ENCODE data around the gene JARID2.

The JARID2 gene

DNA sequence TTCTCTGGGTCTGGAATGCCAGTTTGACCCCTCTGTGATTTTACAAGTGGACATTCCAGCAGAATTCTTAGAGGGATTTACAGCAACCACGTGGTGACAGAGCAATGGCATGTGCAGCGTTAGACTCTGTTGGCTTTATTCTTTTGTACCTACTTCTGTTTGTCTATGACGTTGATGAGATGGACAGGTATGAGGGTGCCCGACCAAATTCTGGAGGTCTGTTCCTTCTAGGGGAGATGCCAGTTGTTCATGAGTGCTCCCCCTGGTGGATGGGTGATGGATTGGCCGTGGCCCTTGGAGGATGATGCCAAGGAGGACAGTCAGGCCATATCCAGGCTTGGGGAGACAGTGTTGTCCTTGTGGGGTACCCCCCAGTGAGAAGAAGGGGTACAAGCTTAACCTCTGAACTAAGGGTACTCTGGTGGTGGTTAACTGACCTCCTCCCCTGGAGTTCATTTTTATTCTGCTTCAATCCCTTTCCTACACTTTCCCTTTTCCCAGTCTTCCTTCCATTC is 218.4 kb downstream of the JARID2 start:
- DNase-seq (ENCODE audit: low spot score) = no peak

DNA sequence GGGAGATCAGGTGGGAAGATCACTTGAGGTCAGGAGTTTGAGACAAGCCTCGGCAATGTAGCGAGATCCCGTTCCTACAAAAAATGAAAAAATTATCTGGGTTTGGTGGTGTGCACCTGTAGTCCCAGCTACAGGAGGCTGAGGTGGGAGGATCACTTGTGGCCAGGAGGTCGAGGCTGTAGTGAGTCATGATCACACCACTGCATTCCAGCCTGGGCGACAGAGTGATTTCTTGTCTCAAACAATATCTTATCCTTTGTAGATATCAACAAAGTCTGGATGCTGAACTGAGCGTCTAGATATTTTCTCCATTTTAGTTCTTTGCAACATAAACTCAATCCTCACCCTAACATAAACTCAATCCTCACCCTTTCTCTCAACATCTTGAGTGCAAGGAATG is 219.3 kb downstream of the JARID2 start:
- no peak for DNase-seq (ENCODE audit: low spot score)

DNA sequence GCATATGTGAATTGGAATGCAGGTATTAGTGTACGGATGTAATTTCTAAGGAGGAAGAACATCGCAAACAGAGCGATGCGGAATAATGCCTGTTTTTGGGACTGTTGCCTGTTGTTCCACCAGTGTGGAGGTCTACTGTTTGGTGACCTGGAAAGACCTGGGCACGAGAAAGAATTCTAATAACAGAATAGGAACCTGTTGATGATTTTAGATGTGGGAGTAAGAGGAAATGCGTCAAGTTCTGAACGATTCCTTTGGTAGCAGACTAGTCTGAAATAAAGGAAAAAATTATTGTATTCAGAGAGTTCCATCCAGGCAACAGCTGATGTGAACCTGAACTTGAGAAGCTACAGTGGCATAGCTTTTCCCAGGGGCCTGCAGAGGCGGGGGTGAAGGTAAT is 224.9 kb downstream of the JARID2 start:
- no peak for DNase-seq (ENCODE audit: low spot score)

DNA sequence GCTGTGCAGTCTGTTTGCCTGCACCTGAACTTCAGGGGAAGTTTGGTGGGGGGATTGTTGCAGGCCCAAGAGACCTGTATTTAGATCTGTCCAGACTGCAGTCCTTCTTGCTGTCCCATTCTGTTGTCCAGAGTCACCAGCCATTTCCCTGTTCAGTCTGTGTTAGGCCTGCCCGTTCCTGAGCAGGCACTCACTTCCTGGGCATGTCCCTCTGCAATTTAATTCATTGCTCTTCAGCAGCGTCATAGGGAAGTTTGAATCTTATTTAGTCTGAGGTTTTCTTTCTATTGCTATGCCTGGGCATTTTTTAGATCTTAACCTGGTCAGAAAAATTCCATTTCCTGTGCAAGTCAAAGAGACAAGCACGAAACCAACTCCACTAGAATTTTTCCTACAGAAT is 226.8 kb downstream of the JARID2 start:
- no peak for DNase-seq (ENCODE audit: low spot score)

GRCh38 chr6:15473174-15473573 is 227.3 kb downstream of the JARID2 start:
- no peak for DNase-seq (ENCODE audit: low spot score)

GRCh38 chr6:15473741-15474161 is 227.9 kb downstream of the JARID2 start:
- DNase-seq (ENCODE audit: low spot score) = no peak

DNA sequence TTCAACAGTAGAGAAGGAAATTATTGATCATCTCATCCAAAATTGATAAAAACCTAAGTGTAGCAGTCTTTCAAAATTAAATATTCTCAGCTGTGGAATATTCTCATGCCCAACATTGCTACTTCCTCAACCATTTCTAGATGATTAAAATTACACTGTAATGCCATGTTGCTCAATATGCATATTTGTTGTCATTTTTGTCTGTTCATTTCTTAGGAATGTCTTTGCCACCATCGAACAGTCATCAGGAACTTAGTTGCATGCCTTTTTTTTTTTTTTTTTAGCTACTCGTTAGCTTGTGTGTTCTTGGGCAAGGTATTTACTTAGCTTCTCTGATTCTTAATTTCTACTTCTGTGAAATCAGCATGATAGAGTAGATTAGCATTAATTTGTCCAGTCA is 228.3 kb downstream of the JARID2 start:
- DNase-seq (ENCODE audit: low spot score) = no peak

DNA sequence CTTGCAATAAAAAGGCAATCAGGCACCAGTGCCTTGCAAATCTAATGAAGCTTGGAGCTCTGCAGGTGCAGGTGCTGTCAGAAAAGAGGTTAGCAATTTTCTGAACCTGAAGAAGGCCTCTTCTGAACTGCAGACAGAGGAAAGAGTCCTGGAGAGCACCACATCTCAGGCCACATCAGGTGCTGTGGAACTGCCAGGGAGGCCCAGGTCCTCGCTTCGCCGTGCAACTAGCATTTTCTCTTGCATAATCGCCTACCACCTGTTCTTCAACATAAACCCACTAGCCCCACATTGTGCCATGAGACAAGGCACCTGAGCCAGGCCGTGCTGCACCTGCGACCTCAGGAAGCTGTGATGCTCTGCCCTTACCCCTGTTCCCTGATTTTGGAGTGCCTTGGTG is 229.4 kb downstream of the JARID2 start:
- no peak for DNase-seq (ENCODE audit: low spot score)

GRCh38 chr6:15475872-15476271 is 230.0 kb downstream of the JARID2 start:
- no peak for DNase-seq (ENCODE audit: low spot score)

- DNase-seq (ENCODE audit: low spot score) = no peak
Observed at GRCh38 chr6:15476631-15477380, 230.9 kb downstream of the JARID2 start.

DNA sequence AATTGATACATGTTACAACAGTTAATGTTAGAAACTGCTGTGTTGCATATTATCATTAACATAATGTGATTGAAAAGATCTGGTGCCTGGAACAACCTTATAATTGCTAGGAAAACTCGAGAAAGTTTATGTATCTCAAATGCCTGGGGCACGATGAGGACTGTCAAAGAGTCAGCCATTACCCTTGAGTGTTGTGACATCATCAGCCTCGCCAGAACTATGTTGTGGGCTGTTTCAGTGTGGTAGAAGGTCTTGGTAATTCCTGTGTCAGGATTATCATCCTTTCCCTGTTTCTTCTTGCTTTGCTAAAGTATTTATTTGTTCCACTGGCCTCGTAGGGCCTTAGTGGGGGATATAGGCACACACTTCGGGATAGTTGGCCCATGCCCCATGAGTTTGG is 231.9 kb downstream of the JARID2 start:
- no peak for DNase-seq (ENCODE audit: low spot score)

GRCh38 chr6:15479761-15480160 is 233.9 kb downstream of the JARID2 start:
- DNase-seq (ENCODE audit: low spot score) = peak; percentile 63

GRCh38 chr6:15480525-15480924 is 234.7 kb downstream of the JARID2 start:
- no peak for DNase-seq (ENCODE audit: low spot score)

DNA sequence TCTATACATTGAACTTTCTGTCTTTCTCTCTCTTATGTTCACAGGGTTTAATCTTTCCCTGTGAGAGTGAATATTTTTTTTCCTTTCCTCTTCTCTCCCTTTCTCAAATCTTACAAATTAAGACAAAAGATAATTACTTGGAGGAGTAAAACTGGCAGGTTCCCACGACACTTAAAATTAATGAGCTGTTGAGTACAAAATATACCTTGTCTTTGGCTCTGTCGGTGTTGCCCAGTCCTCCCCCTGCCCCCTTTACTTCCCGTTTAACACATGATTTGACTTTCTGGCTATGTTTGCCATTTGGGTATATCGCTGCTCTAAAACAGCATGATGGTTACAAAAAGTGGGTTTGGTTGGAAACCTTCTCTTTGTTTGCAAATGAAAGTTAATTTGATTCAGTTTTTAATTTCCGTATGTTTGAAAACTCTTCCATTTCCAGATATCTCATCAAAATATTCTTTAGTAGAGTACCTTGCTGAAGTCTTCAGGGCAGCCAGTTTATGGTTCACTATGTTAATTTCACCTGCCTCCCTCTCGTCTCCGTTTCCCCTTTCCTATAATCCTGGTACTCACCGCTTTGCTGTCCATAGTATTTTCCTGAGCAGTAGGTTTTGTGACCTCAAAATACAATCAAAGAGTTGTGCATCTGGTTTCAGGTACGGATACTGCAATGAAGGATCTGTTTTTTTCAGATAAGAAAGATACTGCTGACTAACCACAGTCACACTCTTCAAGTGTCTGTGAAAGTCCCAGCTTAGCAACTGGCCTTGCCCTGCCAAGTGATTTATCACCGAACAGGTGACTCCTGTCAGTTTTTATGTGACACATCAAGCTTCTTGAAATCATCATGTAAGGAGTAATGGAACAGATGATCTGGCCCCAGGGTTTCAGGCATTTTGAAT is 235.8 kb downstream of the JARID2 start:
- no peak for DNase-seq (ENCODE audit: low spot score)

DNA sequence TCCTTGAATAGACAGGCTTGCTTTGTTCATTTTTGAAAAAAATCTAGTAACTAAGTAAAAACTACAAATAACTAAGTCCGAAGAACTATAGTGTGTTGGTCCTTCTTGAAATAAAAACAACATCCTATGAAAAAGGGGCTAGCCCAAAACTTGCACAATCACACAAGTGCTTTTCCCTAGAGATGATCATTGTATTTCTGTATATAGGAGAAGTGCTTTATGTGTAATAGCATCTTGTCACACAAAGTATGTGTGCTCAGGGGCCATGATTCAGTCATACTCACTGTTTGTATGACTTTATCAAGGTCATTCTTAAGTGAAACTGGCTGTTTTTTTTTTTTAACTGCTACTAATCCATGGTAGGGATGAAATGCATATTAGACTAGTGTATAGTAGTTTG is 237.2 kb downstream of the JARID2 start:
- DNase-seq (ENCODE audit: low spot score) = no peak

- no peak for DNase-seq (ENCODE audit: low spot score)
Observed at GRCh38 chr6:15484140-15484539, 238.3 kb downstream of the JARID2 start.

- DNase-seq (ENCODE audit: low spot score) = no peak
Observed at GRCh38 chr6:15484821-15485220, 239.0 kb downstream of the JARID2 start.

DNA sequence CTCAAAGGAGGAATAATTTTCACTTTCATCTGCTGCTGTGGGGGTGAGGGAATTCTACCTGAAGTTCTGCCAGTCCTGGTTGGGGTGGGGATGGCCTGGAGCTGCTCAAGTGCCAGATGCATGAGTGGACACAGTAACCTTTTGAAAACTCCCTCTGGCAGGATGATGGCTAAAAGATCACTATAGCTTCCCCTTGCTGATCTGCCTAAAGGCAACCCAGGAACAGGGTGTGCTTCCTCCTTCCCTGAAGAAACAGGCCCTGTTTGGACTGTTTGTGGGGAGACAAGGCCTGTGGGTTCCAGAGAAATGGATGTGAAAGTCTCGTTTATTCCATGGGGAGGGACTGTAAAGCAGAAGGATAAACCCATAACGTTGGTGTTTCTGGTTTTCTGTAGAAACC is 240.1 kb downstream of the JARID2 start:
- no peak for DNase-seq (ENCODE audit: low spot score)

DNA sequence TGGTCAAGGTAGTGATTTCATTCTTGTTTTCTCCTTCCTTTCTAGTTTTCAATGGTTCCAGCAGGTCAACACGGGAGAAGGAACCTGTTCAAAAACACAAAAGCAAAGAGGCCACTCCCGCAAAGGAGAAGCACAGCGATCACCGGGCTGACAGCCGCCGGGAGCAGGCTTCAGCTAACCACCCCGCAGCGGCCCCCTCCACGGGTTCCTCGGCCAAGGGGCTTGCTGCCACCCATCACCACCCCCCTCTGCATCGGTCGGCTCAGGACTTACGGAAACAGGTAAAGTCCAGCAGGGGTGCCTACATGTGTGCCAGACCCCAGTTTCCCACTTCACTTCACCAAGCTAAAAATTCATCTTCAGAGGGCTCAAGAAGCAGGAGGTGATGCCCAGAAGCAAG is 241.4 kb downstream of the JARID2 start:
- no peak for DNase-seq (ENCODE audit: low spot score)

- no peak for DNase-seq (ENCODE audit: low spot score)
Observed at GRCh38 chr6:15489261-15489962, 243.5 kb downstream of the JARID2 start.

DNA sequence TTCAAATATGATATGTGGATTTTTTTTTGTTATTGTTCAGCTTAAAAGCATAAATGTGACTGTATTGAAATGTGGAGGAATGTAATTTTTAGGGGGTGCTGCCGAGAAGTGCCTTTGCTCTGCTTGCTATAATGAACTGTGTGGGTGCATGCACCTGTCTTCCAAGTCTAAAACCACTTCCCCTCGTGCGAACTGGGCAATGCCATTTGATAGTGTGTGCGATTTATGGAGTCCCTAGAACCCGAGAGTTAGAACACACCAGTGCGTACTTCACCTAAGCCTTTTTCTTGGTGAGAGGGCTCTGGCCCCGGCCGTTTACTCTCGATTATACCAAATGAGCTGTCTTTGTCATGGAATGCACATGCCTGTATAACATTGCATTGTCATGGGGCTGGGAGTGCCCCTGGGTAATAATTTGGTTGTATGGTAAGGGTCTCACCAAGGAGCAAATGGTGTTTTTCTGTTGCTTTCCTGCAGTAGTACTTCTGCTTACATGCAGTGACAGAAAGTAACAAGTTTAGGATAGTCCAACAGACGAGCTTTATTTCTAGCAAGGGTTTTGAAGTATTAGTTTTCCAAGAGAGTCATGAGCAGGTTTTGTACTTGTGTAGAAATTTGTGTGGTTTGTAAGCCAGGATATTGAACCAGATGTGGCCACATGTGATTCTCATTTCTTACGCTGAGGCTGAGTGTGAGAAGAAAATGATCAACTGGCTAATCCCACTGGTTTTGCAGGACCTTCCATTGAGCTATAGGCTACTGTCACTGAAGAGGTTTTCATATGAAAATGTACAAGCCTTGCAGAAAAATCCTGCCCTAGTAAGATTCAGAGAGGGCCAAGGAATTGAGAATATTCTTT is 244.6 kb downstream of the JARID2 start:
- DNase-seq (ENCODE audit: low spot score) = no peak
